GM12878 (cell line): ENCODE measurements around the gene SRBD1. TPM values are rescaled to one million over a fixed set of nuclear protein-coding genes. Genes with fewer than 3 reads are reported as not detected.

Experiments used
- ATAC-seq: fragments of 200-7000 bp; cut with Tn5 transposase; 3 replicates; pipeline ENCODE4 v1.9.1; 2020; ENCODE audit warnings: mild to moderate bottlenecking, moderate library complexity
- BruUV-seq: library from RNA; stranded (reverse); fragments of 400-500 nt; replicated peaks from 2 replicates; lab custom pipeline; 2021; lab: Mats Ljungman, UMichigan
- CTCF ChIA-PET: fragments of 300-600 bp; sonication (Branson Sonifier 250); formaldehyde crosslinking; extraction: SDS; loops from one replicate; lab custom pipeline; 2021; ENCODE audit warnings: inconsistent platforms; lab: Yijun Ruan, JAX
- POLR2A ChIA-PET: fragments of 350-600 bp; formaldehyde crosslinking; extraction: SDS; loops from one replicate; lab custom pipeline; 2021; ENCODE audit warnings: inconsistent platforms; lab: Charles Lee
- RAD21 ChIA-PET: fragments of 300-600 bp; sonication (Branson Sonifier 250); formaldehyde crosslinking; loops from one replicate; lab custom pipeline; 2023; ENCODE audit warnings: antibody characterized with exemption; ENCODE audit not compliant: unreplicated experiment; lab: Charles Lee
- SMC1A ChIA-PET: fragments of 300-600 bp; sonication (Branson Sonifier 250); formaldehyde crosslinking; loops from one replicate; lab custom pipeline; 2023; ENCODE audit not compliant: unreplicated experiment, uncharacterized antibody; lab: Charles Lee
- DNase-seq: peaks from one replicate; pipeline ENCODE4 v3.0.0-alpha.2; 2011; ENCODE audit warnings: low read depth, low spot score
- FAIRE-seq: peaks from 3 replicates; lab custom pipeline; 2011; peaks lifted over from hg19 to GRCh38; lab: Jason Lieb, UNC
- H2AFZ ChIP-seq: 2 replicates; pipeline ENCODE4 v1.6.0; 2011; ENCODE audit warnings: low read depth, low read length, control low read depth; ENCODE audit not compliant: control insufficient read depth
- H3K27ac ChIP-seq: 2 replicates; pipeline ENCODE4 v1.5.1; 2011; ENCODE audit warnings: control low read depth; ENCODE audit not compliant: control insufficient read depth, insufficient read depth
- H3K27me3 ChIP-seq, 2 experiments: replicated peaks in 1 of 2; 2 replicates each; pipeline versions ENCODE4 v1.6.0 to v1.6.1; 2011; ENCODE audit warnings: low read length in 1 of 2; ENCODE audit not compliant: control insufficient read depth in 2 of 2, insufficient read depth in 2 of 2
- H3K36me3 ChIP-seq, 2 experiments: 2 replicates each; pipeline ENCODE4 v1.5.1; 2011; ENCODE audit warnings: low read length in 1 of 2; ENCODE audit not compliant: control insufficient read depth in 2 of 2, insufficient read depth in 2 of 2
- H3K4me1 ChIP-seq: 2 replicates; pipeline ENCODE4 v1.6.1; 2011; ENCODE audit warnings: mild to moderate bottlenecking, low read length, moderate library complexity, mixed read lengths; ENCODE audit not compliant: control insufficient read depth, insufficient read depth
- H3K4me2 ChIP-seq: 2 replicates; pipeline ENCODE4 v1.6.0; 2011; ENCODE audit warnings: control low read depth; ENCODE audit not compliant: control insufficient read depth, insufficient read depth
- H3K4me3 ChIP-seq: fragments of 200-600 bp; sonication (generic); 2 replicates; pipeline ENCODE4 v1.5.1; 2016
- H3K79me2 ChIP-seq: 2 replicates; pipeline ENCODE4 v1.6.0; 2011; ENCODE audit warnings: low read length; ENCODE audit not compliant: control insufficient read depth, insufficient read depth
- H3K9ac ChIP-seq: 2 replicates; pipeline ENCODE4 v1.8.0; 2011; ENCODE audit warnings: low read length, control low read depth, mixed read lengths; ENCODE audit not compliant: control insufficient read depth, insufficient read depth
- H3K9me3 ChIP-seq: replicated peaks from 3 replicates; pipeline ENCODE4 v1.5.1; 2011; ENCODE audit warnings: mild to moderate bottlenecking, low read length; ENCODE audit not compliant: control insufficient read depth, insufficient read depth
- H4K20me1 ChIP-seq: 2 replicates; pipeline ENCODE4 v1.6.0; 2011; ENCODE audit not compliant: control insufficient read depth, insufficient read depth
- ATF3 ChIP-seq: IDR thresholded peaks from 2 replicates; pipeline ENCODE4 v1.6.1; 2011; ENCODE audit warnings: low read depth, mild to moderate bottlenecking, low read length, moderate library complexity, borderline replicate concordance; ENCODE audit errors: extremely low read depth
- DPF2 ChIP-seq: fragments of 450-650 bp; IDR thresholded peaks from 2 replicates; pipeline ENCODE4 v1.6.1; 2017; ENCODE audit warnings: mild to moderate bottlenecking
- EGR1 ChIP-seq, 2 experiments: IDR thresholded peaks; 1 replicate in 1 of 2; 2 replicates in 1 of 2; pipeline ENCODE4 v1.6.1; 2011 to 2012; ENCODE audit warnings: low read depth in 2 of 2, low read length in 2 of 2, borderline replicate concordance in 1 of 2, mild to moderate bottlenecking in 1 of 2, moderate library complexity in 1 of 2
- FOXM1 ChIP-seq: IDR thresholded peaks from 2 replicates; pipeline ENCODE4 v1.6.1; 2012; ENCODE audit warnings: low read depth, mild to moderate bottlenecking, inconsistent platforms, low read length, moderate library complexity
- NFYB ChIP-seq: IDR thresholded peaks from 2 replicates; pipeline ENCODE4 v1.6.1; 2011; ENCODE audit warnings: low read depth, mild to moderate bottlenecking, low read length, improper control_type of control experiment, moderate library complexity; ENCODE audit not compliant: insufficient read depth
- NR2C1 ChIP-seq: fragments of 450-650 bp; IDR thresholded peaks from 2 replicates; pipeline ENCODE4 v1.6.1; 2017; ENCODE audit warnings: antibody characterized with exemption, mild to moderate bottlenecking, moderate library complexity
- PAX5 ChIP-seq: IDR thresholded peaks from 2 replicates; pipeline ENCODE4 v1.6.1; 2011; ENCODE audit warnings: low read depth, low read length, borderline replicate concordance
- RAD51 ChIP-seq: fragments of 450-650 bp; IDR thresholded peaks from 2 replicates; pipeline ENCODE4 v1.6.1; 2016; ENCODE audit warnings: moderate library complexity, mild to moderate bottlenecking, inconsistent platforms
- SPI1 ChIP-seq: IDR thresholded peaks from 2 replicates; pipeline ENCODE4 v1.6.1; 2011; ENCODE audit warnings: low read depth, mild to moderate bottlenecking, low read length, moderate library complexity, borderline replicate concordance; ENCODE audit not compliant: insufficient read depth
- WGBS: methylation state at CpG from one replicate; pipeline ENCODE4 v1.1.6; 2016; ENCODE audit warnings: low lambda C conversion rate; ENCODE audit not compliant: insufficient replicate concordance, insufficient coverage; ENCODE audit errors: missing lambda C conversion rate; 5-methylcytosine and 5-hydroxymethylcytosine counted together
- in situ Hi-C: fragments of 300-500 bp; cut with MboI; formaldehyde crosslinking; loops from 9 replicates; pipeline ENCODE4 v1.14.3; 2018; ENCODE audit warnings: mixed read lengths
- intact Hi-C: fragments of 100-400 bp; cut with micrococcal nuclease; formaldehyde crosslinking; loops from one replicate; pipeline ENCODE4 v1.14.2; 2022; ENCODE audit not compliant: unreplicated experiment
- polyA plus RNA-seq, 11 experiments: library from polyadenylated mRNA; depleted of rRNA in 4 of 11; unstranded in 6 of 11; stranded (reverse) in 5 of 11; fragments of >200 nt; fragmentation: Nextera tagmentation in 4 of 11; fragmentation: Illumina TruSeq in 1 of 11; extraction: Ambion mirVana in 4 of 11; extraction: Trizol in 1 of 11; gene quantifications; 1 replicate in 1 of 11; 2 replicates in 10 of 11; pipeline versions ENCODE4 v1.2.1 to v1.2.3, GENCODE V29; 2011 to 2016; ENCODE audit warnings: inconsistent platforms in 2 of 11, missing spikeins in 2 of 11, low read depth in 1 of 11
- total RNA-seq, 4 experiments: library from RNA; depleted of rRNA in 3 of 4; stranded (reverse); fragments of >200 nt in 3 of 4; fragmentation: Illumina TruSeq in 1 of 4; extraction: Trizol in 1 of 4; gene quantifications; 2 replicates each; pipeline versions ENCODE4 v1.2.1 to v1.2.3, GENCODE V29; 2013 to 2021
- TF ChIP-seq, protein P1 (sequence below): fragments of 450-650 bp; IDR thresholded peaks from 2 replicates; pipeline ENCODE4 v1.6.1; 2018; ENCODE audit warnings: mild to moderate bottlenecking, low read depth, moderate library complexity; ENCODE audit not compliant: partially characterized antibody
- TF ChIP-seq, protein P2 (sequence below): fragments of 450-650 bp; IDR thresholded peaks from 2 replicates; pipeline ENCODE4 v1.6.1; 2014; ENCODE audit warnings: mild to moderate bottlenecking

The SRBD1 gene
- total and polyA plus RNA-seq, 10 of the 15 experiments (the other 5 are each of a cell fraction or from before 2014, with no cell fraction given): 9.7 to 33.1 (median 20.1) TPM

GRCh38 chr2:45458909-45459563 lies 152.0 kb downstream of the SRBD1 start:
- no peaks in the 10 kb centered on the region for H3K4me1 ChIP-seq
- 82% methylated on average over 3 of the region's 3 CpGs for WGBS

GRCh38 chr2:45457211-45457945 lies 153.7 kb downstream of the SRBD1 start:
- Histone ChIP-seq H3K36me3 (no peaks in the 10 kb centered on the region; a peak in 2 of 4 replicates), H3K4me1 (no peaks in the 10 kb centered on the region), H3K4me3 (no peak overlapping the region), H3K27ac (no peak overlapping the region), H4K20me1 (no peaks in the 10 kb centered on the region), H2AFZ (no peak overlapping the region), H3K9me3 (no peaks in the 10 kb centered on the region), H3K9ac (no peak overlapping the region), H3K27me3 (no peaks in the 10 kb centered on the region), H3K4me2 (no peak overlapping the region), H3K79me2 (no peaks in the 10 kb centered on the region)
- ChIA-PET SMC1A (interaction anchor here (0.8 to 2.4 kb wide), 9 partner anchors 12 to 37 kb away, joined by 3 to 21 read pairs (median 3); no protein-coding TSS in a partner anchor), POLR2A (no interaction called here), CTCF (interaction anchor here (0.8 to 2.0 kb wide), 7 partner anchors 8 to 102 kb away, joined by 3 to 5 read pairs (median 3); no protein-coding TSS in a partner anchor), RAD21 (interaction anchor here (1.1 kb wide), 1 partner anchor 32 kb away, joined by 3 read pairs; no protein-coding TSS in a partner anchor)
- ATAC-seq (no peak), DNase-seq (no peak), FAIRE-seq (no peak)
- no TSS peak for BruUV-seq
- WGBS: over 99% methylated on average over 5 of the region's 5 CpGs
- intact Hi-C loops: no loop called here
- in situ Hi-C loops: no loop called here
- TF ChIP-seq EGR1 (IDR thresholded peaks at IDR 0.05; ENCODE audit: borderline replicate concordance in 1 of 2, low read depth in 2 of 2, low read length in 2 of 2) (no peak), NR2C1 (no peak), DPF2 (no peak), FOXM1 (no peak), RAD51 (no peak), NFYB (no peak), ATF3 (no peak)
- TF ChIP-seq, protein P1, sequence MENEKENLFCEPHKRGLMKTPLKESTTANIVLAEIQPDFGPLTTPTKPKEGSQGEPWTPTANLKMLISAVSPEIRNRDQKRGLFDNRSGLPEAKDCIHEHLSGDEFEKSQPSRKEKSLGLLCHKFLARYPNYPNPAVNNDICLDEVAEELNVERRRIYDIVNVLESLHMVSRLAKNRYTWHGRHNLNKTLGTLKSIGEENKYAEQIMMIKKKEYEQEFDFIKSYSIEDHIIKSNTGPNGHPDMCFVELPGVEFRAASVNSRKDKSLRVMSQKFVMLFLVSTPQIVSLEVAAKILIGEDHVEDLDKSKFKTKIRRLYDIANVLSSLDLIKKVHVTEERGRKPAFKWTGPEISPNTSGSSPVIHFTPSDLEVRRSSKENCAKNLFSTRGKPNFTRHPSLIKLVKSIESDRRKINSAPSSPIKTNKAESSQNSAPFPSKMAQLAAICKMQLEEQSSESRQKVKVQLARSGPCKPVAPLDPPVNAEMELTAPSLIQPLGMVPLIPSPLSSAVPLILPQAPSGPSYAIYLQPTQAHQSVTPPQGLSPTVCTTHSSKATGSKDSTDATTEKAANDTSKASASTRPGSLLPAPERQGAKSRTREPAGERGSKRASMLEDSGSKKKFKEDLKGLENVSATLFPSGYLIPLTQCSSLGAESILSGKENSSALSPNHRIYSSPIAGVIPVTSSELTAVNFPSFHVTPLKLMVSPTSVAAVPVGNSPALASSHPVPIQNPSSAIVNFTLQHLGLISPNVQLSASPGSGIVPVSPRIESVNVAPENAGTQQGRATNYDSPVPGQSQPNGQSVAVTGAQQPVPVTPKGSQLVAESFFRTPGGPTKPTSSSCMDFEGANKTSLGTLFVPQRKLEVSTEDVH: no peak
- TF ChIP-seq, protein P2, sequence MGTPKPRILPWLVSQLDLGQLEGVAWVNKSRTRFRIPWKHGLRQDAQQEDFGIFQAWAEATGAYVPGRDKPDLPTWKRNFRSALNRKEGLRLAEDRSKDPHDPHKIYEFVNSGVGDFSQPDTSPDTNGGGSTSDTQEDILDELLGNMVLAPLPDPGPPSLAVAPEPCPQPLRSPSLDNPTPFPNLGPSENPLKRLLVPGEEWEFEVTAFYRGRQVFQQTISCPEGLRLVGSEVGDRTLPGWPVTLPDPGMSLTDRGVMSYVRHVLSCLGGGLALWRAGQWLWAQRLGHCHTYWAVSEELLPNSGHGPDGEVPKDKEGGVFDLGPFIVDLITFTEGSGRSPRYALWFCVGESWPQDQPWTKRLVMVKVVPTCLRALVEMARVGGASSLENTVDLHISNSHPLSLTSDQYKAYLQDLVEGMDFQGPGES: no peak

More at GRCh38 chr2:45458909-45459563, 152.0 kb downstream of the SRBD1 start:
- no TSS peak for BruUV-seq
- SMC1A ChIA-PET: no interaction called here
- RAD21 ChIA-PET: interaction anchor here (1.0 kb wide), 1 partner anchor 11 kb away, joined by 3 read pairs; no protein-coding TSS in a partner anchor
- FAIRE-seq (no peak), DNase-seq (no peak), ATAC-seq (no peak)
- Histone ChIP-seq H3K79me2 (no peaks in the 10 kb centered on the region), H3K36me3 (no peaks in the 10 kb centered on the region; a peak in 2 of 4 replicates), H3K9ac (no peak overlapping the region), H3K4me3 (no peak overlapping the region), H4K20me1 (no peaks in the 10 kb centered on the region), H3K27me3 (no peaks in the 10 kb centered on the region), H2AFZ (no peak overlapping the region), H3K9me3 (no peaks in the 10 kb centered on the region), H3K27ac (no peak overlapping the region), H3K4me2 (no peak overlapping the region)
- in situ Hi-C loops: no loop called here
- POLR2A ChIA-PET: no interaction called here
- TF ChIP-seq PAX5 (no peak), SPI1 (peak; percentile 37; the same call in 1 of the 2 replicates)
- CTCF ChIA-PET: interaction anchor here (2.0 kb wide), 1 partner anchor 10 kb away, joined by 5 read pairs; no protein-coding TSS in a partner anchor
- intact Hi-C loops: no loop called here
